HT1080 (cell line): Measurements from ENCODE around the gene C15orf39. TPM values are rescaled to one million over a fixed set of nuclear protein-coding genes. Genes with fewer than 3 reads are reported as not detected.

Experiments
- DNase-seq: peaks from one replicate; pipeline ENCODE4 v3.0.0-alpha.2; 2015; ENCODE audit warnings: low read depth
- total RNA-seq: library from RNA; depleted of rRNA; stranded (reverse); fragments of >200 nt; shearing (Covaris generic); gene quantifications from 2 replicates; pipeline ENCODE4 v1.2.3, GENCODE V29; 2014

C15orf39 gene
- total RNA-seq, 1 experiment from 2014 or later, result 21.1 TPM

DNA sequence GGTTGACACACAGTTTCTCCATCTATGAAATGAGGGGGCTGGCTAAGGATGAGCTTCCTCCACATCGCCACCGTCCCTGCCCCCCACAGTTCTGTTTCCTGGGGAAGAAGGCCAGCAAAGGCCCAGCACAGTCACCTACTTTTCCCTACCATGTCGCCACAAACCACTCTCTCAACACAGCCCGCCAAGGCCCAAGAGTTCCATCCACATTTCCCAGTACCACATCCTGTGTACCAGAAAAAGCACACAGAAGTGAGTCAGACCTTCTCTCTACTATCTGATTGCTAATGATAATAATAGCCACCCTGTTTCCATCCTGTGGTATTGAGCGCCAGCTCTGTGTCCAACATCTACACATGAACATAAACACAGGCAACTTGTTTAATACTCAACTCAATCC lies 30.3 kb upstream of the C15orf39 start:
- DNase-seq, result peak; percentile 96

DNA sequence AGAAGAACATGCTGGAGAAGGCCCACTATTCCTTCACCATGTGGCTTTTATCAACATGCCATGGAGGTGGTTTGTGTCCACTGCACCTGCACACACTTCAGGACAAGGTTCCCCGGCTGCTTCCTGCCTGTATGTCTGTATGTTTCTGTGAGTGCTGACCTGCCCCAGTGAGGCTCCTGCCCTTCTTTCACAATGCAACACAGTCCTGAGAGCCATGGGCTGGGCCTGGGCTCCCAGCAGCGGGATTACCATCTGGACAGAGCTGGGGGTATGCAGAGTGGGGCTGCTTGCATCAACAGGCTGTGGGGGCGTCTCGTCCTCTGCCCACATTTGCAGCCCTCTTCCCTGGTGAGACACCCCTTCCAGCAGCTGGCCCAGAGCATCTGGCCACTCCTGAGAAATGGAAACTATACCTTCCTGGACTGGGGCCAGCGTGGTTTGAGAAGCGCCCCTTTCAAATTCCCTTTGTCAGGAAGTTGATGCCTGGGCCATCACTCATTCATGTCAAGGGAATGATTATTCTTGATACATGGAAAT lies 29.3 kb upstream of the C15orf39 start:
- DNase-seq, result peak; percentile 66

DNA sequence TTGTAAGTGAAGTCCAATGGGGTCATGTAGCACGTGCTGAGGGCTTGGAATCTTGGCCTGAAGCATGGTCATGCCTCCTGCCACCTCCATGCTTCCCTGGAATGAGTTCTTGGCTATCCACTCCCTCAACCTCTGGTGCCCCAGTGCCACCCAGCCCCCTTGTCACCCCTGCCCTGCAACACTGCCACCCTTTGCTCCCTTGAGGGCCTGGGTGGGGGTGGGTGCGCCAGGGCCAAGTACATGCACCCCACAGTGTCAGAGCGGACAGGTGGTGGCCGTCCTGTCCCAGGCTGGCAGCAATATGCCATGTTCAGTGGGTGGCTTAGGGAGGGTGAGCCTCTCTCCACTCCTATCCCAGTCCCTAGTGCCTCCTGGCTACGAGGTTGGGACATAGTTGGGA lies 27.6 kb upstream of the C15orf39 start:
- no peak for DNase-seq

DNA sequence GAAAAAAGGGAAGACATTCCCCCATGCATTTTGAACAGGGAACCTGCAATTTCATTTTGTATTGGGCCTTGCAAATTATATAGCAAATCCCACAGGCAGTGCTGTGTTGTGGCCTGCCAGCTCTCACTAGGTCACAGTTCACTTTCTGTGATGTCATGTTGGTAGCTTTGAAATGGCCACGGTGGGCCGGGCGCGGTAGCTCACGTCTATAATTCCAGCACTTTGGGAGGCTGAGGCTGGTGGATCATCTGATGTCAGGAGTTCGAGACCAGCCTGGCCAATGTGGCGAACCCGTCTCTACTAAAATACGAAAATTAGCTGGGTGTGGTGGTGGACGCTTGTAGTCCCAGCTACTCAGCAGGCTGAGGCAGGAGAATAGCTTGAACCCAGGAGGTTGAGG lies 27.0 kb upstream of the C15orf39 start:
- DNase-seq, result no peak

DNA sequence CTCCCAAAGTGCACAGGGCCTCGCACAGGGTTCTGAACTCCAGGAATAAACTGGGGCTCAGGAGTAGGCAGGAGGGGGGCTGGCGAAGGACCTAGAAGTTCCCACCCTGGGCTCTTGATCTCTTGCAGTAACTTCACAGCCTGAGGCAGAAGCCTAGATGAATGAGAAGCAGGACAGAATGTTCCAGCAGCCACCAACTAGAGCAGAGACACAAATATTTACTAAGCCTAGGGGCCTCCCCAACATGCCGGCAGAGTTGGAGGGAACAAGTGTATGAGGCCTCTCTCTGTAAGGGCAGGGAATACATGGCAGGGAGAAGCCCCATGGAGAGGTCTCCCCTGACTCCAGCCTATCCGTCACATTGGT lies 25.3 kb upstream of the C15orf39 start:
- no peak for DNase-seq

DNA sequence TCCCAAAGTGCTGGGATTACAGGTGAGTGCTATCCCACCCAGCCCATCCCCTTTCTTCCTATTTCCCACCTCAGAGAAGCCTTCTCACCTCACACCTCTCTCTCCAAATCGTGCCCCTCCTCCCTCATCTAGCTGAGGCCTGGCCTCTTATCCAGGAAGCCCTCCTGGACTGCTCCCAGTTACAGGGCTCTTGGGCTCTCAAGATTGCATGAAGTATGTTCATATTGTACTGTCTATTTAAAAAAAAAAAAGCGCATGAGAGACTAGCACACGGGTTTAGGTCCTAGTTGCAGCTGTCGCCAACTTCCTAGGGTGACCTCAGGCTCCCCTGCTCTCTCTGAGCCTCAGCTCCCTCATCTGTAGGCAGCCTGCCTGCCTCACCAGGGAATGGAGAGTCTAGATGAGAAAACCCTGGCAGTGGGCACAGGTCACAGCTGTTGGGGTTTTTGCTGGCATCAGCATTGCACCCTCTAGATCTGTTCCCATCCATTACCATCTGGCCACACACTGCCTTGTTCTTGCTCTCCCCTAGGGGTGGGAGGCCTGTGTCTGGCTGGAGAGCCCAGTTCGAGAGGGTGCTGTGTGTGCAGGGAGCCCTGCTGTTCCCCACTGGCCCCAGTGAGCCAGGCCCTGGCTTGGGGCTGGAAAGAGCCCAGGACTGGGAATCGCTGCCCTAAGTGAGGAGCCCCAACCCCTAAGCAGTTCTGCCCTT lies 24.2 kb upstream of the C15orf39 start:
- no peak for DNase-seq

DNA sequence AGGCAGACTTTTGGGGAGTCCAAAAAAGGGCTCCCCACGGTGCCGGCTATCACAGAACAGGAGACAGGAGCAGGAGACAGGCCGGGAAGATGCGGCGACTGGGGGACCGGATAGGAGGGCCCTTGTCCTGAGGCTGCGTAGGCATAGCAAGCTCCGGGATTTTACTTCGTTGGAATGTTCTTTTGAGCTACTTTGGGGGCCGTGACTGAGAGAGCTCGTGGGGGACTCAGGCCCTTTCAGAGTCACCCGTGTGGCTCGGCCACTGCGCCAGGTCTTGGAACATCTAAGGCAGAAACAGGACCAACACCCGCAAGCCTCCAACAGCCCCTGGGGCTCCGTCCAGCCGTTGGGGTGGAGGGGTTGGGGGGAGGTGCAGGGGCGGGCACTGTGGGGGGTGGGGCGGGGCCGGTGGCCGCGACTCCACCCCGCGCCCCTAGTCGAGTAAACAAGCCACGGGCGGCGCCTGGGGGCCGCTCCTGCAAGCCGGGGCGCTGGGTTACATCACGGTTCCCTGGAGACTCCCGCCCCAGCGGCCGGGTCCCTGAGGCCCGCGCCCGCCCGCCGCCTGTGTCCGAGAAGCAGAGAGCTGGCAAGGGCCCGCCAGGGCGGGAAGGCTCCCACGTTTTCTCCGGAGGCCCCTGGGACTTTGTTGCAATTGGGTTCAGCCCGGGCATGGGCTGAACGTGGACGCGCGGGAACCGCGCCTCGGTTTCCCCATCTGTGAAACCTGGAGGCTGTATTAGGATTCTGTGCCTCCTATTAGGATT lies 23.3 kb upstream of the C15orf39 start:
- DNase-seq, result no peak

DNA sequence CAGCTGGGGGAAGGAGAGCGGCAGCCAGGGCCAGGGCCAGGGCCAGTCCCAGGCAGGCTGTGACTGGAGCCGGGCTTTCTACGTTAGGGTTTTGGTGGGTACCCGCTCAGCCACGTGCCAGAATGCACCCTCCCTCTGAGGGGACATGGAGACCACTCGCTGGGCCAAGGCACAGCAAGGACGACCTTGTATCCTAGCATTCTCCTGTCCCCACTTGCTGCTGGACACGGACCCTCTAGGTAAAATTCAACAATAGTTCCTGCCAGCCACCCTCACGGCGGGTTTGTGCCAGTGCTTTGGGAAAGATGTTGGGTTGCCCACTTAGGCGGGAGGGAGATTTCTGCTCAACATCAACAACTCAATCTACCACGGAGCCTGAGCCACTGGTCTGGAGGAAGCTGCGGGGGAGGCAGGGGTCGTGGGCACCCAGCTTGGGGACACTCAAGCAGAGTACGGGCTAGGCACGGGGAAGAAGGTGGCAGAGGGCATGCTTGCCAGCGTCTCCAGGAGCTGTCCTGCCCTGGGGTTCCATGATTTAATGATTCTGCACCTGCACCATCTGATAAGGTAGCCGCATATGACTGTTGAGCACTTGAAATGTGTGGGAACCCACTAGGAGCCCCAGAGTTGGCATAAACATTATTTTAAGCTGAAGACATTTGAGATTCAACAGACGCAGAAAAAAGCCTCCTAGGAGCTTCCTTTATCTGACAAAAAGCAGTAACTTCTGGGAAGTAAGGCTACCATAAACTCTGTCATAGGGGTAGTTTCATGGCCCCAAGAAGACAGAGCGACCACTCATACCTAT lies 22.5 kb upstream of the C15orf39 start:
- DNase-seq, result no peak

DNA sequence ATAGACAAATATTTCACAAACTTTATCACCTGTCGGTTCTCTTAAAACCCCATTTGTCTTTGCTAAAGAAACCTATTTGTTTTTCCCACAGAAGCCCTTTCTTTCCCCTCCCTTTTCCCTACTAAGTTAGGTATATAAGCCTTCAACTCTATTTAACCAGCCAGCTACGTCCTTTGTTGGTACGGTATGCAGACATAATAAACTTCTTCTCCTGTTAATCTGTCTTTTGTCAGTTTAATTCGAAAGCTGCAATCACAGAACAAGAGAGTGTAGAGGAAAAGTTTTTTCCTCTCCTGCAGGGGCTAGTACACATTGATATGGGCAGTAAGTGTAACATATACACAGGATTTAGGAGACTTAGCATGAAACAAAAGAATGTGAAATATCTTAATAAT lies 21.9 kb upstream of the C15orf39 start:
- no peak for DNase-seq

DNA sequence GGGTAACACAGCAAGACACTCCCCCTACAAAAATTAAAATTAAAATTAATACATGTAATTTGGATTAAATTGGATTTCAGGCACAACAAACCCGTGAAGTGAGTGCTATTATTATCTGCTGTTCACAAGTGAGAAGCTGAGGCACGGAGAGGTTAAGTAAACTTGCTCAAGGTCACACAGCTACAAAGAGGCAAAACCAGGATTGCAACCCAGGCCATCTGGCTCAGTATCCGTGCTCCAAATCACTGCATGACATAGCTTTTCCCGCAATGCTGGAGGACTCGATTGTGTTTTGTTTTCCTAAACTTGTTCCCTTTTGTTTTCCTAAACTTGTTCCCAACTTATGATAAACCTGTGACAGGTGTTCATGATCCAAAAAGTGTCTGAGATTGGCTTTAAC lies 19.9 kb upstream of the C15orf39 start:
- no peak for DNase-seq

DNA sequence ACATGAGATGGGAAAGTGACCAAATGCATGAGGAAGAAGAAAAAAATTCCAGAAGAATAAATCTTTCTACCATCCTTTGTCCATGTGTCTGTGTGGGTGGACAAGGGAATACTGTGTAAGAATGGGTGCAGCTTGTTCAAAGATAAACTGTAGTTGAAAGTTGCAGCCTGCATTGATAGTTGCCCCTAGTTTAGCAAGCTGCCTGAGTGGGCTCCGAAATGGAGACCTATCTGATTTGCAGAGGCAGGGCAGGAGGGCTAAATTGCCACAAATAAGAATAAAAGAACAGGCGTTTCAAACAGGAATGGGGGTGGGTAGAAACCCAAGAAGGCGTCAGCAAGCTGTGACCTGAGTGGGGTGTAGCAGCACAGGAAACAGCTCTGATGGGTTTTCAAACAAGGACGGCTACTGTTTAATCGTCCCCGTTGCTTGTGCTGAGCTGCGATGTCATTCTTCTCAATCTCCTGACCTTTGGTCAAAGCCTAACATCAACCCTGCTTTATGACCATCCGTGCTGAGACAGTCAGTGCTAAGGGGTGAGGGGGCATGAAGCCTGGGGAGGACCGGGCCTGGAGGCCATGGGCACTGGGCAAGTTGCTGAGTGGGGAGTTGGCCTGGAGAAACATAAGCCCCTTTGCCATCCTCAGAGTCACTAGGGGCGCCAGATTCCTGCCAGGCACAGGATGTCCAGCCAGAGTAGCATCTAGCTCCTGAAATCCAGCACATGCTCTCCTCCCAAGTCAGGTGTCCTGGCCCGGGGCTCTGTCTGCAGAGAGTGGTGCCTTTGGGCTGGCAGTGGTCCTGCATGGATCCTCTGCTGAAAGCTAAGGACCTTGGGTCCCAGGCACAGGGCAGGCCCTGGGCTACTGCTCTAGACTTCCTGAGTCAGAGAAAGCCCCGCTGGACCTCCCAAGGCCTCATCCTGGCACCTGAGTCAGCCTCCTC lies 19.2 kb upstream of the C15orf39 start:
- DNase-seq, result peak; percentile 34

DNA sequence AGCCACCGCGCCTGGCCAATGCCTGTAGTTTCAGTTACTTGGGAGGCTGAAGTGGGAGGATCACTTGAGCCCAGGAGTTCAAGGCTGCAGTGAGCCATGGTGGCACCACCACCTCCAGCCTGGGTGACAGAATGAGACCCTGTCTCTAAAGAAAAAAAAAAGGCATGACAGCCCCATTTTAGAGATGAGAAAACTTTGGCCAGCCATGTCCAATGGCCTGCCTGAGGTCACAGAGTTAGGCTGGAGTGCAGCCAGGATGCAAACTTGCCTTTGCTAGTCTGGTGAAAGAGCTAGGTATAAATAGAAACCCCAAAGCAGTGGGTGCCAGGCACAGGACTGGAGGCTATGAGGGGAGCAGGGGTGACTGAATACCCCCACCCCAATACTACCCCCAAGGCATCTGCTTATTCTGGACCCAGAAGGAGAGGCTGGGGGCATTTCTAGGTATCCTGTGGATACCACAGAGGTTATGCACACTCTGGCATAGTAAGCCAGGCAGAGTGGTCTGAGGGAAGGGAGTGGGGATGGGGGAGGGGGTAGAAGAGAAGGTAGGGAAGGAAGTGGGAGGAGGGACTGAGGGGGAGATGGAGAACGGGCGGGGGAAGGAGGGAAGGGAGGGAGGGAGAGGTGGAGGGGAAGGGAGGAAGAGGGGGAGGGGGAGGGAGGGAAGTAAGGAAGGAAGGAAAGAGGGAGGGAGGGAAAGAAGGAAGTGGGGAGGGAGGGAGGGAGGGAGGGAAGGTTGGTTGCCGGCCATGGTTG lies 16.2 kb upstream of the C15orf39 start:
- DNase-seq, result no peak

DNA sequence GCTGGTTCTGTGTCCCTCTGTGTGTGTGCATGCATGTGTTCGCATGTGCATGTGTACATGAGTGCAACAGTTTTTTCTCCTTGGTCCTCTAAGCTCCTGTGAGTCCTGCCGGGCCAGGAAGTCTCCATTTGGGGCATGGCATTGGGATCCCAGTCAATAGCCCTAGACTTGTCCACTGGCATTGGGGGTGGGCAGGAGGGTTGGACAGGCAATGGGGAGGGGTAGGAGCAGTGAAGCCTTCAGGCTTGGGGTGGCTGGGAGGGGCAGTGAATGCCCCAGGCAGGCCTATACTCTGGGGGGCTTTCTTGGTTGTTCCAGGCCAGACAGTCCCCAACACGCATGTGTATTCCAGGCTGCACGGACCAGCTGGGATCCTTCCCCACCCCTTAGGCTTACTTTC lies 15.6 kb upstream of the C15orf39 start:
- DNase-seq, result no peak

DNA sequence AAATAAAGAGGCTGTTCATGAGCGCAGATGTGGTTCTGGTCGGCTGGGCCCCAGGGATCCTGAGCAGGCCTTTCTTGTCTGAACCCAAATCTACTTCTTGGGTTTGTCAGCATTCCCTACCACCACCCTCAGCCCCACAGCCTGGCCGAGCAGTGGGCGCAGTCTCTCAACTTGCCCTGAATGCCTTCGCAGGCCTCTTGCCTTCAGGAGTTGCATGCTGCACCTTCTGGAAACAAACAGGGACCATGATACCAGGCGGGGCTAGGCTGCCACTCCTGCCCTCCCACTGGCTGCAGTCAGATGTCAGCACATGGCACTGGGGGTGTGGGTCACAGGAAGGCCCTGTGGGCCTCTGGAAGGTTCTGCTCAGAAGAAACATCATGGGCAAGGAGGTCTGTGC lies 13.2 kb upstream of the C15orf39 start:
- no peak for DNase-seq

DNA sequence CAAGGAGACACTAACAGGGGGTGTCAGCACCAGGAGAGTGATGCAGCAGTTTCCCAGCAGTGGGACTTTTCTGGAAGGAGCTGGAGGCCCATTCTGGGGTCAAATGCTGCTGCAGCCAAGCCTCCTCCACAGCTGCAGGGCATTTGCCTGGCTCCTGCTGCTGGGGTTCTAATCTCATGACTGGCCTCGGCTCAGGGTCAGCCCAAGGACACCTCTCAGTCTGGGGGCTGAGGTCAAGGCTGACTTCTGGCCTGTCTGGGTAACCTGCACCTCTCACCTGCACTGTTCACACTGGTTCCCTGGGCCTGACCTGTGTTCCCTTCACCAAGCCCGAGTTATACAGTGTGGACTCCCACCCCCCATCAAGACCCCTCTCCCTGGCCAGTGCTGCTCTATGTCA lies 10.4 kb upstream of the C15orf39 start:
- no peak for DNase-seq

DNA sequence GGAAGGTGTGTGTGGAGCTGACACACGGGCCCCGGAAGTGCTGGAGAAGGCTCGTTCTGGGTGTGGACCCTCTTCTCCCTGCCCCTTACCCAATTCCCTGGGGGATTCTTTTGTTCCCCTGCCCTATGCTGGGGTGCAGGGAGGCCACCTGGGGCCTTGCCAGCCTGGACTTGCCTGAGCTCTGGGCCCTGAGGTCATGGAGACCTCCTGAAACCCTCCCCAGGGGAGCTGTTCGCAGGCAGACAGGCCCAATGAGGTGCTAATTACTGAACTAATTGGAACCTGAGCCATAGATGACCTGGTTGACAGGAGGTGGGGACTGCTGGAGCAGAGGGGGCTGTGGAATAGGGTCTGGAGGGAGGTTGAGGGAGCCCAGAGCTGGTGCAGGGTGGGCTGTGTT lies 9.4 kb upstream of the C15orf39 start:
- no peak for DNase-seq

DNA sequence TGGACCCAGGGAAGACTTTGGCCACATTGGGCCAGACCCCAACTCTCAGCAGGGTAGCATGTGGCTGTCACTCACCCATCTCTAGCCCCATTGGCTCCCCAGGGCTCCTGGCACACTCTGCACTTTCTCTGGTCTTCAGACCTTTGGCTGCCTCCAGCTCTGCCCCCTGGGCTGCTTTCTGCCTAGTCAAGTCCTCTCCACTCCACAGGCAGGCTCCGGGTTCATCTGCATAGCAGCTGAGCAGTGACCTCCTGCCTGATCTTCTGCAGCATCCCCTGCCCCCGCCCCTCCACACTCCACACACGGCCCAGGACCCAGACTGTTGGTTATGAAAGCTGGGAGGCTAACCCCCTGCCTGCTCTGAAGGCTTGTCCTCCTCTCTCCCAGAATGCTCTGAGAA lies 8.4 kb upstream of the C15orf39 start:
- DNase-seq, result no peak

DNA sequence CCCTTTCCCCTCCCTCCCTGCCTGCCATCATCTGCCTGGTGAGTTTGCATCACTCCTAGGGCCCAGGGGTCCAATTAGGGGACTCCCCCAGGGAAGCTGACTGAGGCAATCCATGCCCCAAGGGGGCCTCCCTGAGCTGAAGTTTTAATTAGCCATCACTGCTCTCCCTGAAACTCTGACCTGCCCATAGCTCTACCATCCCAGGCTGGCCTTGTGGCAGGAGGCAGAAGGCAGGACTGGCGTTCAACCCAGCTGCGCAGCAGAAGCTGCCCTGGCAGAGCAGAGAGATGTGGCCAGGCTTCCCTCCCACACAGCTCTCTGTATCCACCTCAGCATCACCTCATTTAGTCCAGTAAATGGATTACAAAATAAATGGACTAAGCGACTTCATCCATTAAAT lies 7.7 kb upstream of the C15orf39 start:
- no peak for DNase-seq

DNA sequence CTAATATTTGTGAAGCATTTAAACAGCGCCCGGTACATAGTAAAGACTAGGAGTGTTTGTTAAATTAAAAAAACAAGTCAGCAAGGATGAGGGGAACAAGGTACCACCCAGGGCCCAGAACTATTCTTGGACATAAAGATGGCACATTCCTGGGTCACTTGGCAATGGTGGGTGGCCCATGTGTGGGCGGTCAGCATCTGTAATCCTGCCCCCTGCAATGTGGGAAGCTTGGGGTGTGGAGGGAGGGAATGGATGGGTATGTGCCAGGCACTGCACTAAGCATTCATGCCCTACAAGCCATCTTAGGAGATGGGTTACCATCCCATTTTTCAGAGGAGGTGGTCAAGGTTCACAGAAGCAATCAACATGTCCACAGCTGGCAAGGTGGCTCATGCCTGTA lies 7.3 kb upstream of the C15orf39 start:
- DNase-seq, result no peak

DNA sequence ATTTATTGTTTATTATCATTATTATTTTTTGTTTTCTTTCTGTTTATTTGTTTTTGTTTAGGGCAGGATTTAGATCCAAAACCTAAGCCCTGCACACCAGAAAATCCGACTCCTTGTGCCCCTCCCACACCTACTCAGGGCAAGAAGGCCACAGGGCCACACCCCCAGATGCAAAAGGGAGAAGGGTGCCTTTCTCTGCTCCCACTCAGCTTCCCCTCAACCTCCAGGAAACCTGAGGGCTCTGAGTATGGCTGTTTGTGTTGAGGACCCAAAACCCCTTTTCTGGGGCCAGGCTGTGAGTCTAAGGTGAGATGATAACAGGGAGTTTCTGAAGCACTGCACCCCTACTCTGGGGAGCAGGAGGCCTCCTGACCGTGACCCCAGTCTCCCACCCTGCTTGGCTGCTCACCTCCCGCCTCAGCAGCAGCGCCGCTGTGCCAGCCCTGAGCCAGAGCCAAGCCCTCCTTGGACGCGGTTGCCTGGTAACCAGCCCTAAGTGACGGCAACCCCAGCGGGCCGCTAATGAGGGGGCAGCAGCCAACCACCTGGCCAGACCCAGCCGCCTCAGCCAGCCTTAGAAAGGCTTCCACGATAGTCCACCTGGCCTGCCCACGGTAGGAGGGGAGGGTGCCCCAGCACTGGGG lies 6.4 kb upstream of the C15orf39 start:
- no peak for DNase-seq
